GM19395 (cell line): ENCODE data around the gene CHCT1.
A peak's percentile ranks its signal among the peaks of the same experiment; 100 is the strongest.
"Not testable (repeated sequence)": the region's sequence is repeated elsewhere in the genome, so short reads cannot be mapped to it uniquely, and the experiment has no call there.

ENCODE experiments used
- ATAC-seq: cut with Tn5 transposase; IDR thresholded peaks from one replicate; pipeline ENCODE4 v1.9.1; 2021; ENCODE audit warnings: mild to moderate bottlenecking, moderate library complexity; ENCODE audit not compliant: unreplicated experiment

The CHCT1 gene

GRCh38 chr17:60398227-60398959, 23.9 kb upstream of the CHCT1 start:
- ATAC-seq, result peak; percentile 56

DNA sequence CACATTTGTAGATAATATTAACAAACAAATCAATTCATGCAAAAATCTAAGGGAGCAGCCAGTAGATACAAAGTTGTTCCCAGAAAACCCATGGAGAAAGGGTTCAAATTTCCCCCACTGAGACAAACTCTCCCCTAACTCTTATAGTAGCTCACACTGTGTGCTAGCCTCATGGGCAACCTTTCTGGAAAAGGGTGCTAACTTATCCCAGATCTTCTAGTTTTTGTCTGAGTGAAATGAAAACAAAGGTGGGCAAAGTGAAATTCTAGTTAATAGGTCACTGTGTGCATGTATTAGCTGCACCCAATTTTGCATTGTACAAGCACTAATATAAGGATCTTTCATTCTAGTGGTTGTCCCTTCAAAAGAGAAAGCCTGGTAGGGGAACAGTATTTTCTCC, 20.5 kb upstream of the CHCT1 start:
- ATAC-seq, result no peak

DNA sequence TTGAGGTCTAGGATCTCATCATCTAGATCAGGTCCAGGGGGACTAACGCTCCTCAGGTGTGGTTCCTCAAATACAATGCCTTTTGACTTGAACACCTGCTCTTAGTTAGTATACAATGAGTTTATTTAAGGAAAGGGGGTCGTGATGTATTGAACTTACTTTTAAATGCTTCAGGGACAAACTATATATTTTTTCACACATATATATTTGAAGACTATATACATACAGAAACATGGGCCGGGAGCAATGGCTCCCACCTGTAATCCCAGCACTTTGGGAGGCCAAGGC, 18.8 kb upstream of the CHCT1 start:
- no peak for ATAC-seq

DNA sequence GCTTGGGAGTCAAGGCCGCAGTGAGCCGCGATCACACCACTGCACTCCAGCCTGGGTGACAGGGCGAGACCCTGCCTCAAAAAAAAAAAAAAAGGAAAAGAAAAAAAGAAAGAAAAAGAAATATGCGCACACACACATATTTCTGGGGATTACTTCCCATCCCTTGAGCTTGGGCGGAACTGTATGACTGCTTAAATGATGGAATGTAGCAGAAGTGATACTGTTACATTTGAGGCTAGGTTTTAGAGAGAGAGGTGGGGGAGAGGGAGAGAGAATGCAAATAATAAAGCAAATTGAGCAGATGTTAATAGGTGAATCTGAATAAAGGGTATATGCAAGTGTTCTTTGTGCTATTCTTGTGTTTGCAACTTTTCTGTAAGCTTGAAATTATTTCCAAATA, 18.3 kb upstream of the CHCT1 start:
- ATAC-seq, result no peak

DNA sequence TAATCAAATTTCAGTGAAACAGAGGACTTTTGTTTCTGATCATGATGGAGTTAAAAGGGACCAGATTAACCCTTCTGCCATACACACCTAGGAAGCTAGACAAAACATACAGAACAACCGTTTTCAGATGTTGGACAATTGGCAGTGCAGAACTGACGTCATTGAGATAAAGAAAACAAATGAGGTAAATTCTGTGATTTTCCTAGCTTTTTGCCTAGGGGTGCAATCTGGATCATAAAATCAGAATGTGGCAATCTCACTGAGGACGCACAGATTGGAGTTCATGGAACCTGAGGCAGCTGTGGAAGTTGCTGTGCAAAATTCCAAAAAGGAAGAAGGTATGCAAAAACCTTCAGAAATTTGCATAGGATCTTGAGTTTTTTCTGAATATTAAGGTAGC, 15.4 kb upstream of the CHCT1 start:
- no peak for ATAC-seq

DNA sequence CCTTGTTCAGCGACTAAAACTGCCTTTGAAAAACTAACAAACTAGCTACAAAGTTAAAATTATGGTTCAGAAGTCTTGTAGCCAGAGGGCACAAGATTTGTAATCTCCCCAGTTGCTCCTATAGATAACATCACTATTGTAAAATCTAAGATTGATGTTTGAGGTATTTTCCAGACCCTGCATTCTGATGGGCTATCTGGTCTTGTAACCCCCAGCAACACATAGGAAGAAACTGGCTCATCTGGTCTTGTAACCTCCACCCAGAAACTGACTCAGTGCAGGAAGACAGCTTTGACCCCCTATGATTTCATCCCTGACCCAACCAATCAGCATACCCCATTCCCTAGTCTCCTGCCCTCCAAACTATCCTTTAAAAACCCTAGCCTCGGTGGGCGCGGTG, 12.3 kb upstream of the CHCT1 start:
- no peak for ATAC-seq

DNA sequence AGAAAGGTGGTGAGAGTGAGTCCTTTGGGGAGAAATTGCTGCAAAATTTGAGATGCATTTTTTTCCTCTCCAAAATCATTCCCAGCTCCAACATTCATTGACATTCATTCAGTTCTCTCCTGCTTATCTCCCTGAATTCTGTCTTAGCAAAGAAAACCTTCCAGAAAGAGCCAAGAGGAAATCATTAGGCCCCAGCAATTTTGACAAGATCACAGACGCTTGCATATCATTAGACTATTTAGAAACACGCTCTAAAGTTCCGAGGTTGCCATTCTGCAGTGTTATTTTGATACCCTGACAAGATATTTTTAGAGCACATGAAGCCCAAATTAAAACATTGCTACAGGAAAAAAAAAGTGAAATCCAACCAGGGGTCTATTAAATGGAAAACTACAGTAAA, 9.6 kb upstream of the CHCT1 start:
- no peak for ATAC-seq

DNA sequence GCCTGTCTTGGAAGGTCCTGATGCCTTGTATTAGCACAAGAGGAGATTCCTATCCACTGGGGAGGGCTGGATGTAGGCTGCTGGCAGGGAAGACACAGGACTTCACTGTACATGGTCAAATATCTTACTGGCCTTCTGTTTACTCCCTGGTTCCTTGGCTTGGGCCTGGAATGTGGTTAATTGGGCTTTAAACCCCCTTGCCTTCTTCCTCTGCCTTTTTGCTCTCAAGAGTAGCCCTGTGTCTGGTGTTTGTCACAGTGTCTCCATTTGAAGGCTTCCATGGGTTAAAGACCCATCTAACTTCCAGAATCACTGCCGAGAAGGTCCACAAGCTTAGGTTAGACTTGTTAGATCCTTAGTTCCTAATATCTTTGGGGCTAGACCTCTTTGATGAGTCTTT, 7.1 kb upstream of the CHCT1 start:
- ATAC-seq, result no peak

DNA sequence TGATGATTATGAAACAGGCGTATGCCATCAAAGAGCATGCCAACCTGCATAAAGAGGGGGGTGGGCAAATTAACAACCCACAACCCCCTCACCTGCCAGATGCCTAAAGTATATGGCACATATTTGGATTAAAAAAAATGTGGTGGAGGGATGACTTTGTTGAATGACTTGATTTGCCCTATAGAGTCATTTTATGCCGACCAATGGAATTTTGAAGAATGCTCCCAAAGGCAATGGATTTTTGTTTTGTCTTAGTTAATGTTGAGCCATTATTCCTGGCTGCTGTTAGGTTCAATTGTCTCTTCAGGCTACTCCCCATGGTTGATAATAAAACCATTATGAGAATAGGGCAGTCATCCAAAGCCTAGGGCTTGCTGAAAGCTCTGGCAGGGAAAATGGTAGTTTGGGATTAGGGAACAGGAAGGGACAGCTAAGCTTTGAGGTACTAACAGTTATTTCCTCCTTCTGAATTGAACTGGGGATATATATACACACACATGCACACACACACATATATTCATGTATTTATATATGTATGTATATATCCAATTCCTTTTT, 5.8 kb upstream of the CHCT1 start:
- no peak for ATAC-seq

DNA sequence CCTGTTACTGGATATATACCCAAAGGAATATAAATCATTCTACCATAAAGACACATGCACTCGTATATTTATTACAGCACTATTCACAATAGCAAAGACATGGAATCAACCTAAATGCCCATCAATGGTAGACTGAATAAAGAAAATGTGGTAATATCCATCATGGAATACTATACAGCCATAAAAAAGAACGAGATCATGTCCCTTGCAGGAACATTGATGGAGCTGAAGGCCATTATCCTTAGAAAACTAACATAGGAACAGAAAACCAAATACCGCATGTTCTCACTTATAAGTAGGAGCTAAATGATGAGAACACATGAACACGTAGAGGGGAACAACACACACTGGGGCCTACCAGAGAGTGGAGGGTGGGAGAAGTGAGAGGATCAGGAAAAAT, 3.3 kb upstream of the CHCT1 start:
- not testable (repeated sequence) for ATAC-seq

GRCh38 chr17:60419875-60420274, 2.4 kb upstream of the CHCT1 start:
- ATAC-seq, result not testable (repeated sequence)

DNA sequence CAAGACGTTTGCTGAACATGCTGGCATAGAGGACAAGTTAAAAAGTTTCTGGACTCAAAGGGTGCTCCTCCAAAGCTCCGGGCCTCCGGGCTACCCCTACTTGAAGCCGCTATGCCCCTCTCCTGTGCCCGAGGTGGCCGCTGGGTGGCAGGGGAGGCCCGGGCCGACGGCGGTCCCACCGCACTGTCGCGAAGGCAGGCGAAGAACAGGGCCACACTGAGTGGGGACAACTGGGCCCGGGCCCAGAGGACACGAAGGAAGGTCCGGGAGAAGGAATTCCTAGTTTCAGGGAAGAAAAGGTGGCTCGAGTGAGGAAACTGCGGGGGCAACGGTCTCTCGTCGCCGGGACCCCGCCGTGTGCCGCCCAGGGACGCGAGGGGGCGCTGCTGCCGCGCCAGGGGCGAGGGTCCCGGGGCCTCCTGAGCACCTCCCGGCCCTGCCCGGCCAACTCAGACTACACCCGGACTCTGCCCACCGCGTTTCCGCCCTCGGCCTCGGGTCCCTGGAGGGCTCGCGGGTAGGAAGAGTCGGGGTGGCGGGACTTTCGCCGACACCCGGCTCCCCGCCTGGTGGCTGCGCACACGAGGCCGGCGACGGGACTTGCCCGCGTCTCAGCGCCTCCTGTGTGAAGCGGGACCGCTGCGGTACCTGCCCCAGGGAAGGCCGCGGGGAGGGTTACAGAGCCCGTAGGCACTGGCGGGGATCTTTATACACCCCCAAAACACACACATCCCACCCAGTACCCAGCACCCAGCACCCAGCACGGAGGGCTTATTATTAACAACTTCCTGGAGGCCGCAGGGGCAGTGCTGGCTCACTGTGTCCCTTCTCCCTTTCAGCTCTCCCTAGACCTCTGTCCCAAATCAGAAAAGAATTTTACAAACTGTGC, 772 bp upstream of the CHCT1 start:
- peak; percentile 93 for ATAC-seq

GRCh38 chr17:60423865-60424264, 1.6 kb downstream of the CHCT1 start:
- no peak for ATAC-seq

DNA sequence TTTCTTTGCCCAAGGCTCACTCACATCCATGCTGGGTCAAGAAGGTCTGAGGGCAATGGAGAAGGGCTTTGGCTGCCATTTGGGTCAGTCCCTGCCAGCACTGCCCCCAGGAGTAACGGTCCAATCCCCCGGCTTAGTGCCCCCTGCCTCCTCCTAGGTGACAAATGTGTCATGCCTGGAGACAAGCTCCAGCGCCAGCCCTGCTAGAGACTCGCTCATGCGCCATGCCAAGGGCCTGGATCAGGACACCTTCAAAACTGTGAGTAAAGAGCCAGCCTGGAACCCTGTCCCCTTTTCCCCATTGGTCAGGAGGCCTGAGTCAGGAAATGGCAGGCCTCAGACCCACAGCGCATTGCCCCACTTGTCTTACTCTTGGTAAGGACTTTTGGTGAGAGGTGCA, 3.3 kb downstream of the CHCT1 start:
- no peak for ATAC-seq

DNA sequence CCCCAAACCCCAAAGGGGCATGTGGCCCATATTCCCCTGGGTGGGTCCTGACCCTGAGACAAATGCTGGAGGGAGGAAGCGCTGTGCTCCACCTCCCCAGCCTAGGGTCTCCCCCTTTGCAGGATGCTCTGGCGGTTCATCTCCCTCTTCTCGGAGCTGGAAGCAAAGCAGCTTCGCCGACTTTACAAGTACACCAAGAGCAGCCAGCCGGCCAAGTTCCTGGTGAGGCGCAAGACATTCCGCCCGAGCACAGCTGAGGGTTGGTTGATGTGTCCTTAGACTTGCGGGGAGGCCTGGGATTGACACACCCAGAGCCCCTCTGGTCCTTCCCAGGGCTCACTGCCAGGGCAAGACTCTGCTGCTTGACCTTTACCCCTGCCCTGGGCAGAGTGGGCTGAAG, 4.3 kb downstream of the CHCT1 start:
- ATAC-seq, result no peak

DNA sequence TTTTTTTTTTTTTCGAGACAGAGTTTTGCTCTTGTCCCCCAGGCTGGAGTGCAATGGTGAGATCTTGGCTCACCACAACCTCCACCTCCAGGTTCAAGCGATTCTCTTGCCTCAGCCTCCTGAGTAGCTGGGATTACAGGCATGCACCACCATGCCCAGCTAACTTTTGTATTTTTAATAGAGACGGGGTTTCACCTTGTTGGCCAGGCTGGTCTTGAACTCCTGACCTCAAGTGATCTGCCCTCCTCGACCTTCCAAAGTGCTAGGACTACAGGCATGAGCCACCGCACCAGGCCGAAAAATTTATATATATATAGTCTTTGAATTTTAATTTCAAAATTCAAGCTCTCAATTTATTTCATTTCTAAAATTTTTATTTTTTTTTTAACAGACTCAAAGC, 6.2 kb downstream of the CHCT1 start:
- ATAC-seq, result not testable (repeated sequence)

GRCh38 chr17:60430561-60430960, 8.3 kb downstream of the CHCT1 start:
- not testable (repeated sequence) for ATAC-seq

DNA sequence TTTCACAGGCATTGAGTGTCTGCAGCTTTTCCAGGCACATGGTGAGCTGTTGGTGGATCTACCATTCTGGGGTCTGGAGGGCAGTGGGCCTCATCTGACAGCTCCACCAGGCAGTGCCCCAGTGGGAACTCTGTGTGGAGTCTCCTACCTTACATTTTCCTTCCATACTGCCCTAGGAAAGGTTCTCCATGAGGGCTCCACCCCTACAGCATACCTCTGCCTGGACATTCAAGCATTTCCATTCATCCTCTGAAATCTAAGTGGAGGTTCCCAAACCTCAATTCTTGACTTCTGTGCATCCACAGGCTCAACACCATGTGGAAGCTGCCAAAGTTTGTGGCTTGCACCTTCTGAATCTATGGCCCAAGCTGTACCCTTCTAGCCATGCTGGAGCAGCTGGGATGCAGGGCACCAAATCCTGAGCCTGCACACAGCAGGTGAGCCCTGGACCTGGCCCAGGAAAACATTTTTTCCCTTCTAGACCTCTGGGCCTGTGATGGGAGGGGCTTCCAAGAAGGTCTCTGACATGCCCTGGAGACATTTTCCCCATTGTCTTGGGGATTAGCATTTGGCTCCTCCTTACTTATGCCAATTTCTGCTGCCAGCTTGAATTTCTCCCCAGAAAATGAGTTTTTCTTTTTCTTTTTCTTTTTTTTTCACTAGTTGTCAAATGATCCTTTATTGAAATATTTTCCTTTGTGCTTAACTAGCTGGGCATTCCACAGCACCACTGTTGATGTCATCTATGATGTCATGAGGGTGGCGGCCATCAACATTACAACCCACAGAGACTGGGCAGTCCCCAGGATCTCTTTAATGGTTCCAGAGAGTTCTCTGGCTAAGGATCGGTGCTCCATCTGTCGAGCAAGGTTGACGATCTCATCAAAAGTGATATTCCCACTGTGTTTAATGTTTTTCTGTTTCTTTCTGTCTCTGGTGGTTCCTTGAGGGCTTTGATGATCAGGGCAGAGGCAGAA, 11.0 kb downstream of the CHCT1 start:
- not testable (repeated sequence) for ATAC-seq

DNA sequence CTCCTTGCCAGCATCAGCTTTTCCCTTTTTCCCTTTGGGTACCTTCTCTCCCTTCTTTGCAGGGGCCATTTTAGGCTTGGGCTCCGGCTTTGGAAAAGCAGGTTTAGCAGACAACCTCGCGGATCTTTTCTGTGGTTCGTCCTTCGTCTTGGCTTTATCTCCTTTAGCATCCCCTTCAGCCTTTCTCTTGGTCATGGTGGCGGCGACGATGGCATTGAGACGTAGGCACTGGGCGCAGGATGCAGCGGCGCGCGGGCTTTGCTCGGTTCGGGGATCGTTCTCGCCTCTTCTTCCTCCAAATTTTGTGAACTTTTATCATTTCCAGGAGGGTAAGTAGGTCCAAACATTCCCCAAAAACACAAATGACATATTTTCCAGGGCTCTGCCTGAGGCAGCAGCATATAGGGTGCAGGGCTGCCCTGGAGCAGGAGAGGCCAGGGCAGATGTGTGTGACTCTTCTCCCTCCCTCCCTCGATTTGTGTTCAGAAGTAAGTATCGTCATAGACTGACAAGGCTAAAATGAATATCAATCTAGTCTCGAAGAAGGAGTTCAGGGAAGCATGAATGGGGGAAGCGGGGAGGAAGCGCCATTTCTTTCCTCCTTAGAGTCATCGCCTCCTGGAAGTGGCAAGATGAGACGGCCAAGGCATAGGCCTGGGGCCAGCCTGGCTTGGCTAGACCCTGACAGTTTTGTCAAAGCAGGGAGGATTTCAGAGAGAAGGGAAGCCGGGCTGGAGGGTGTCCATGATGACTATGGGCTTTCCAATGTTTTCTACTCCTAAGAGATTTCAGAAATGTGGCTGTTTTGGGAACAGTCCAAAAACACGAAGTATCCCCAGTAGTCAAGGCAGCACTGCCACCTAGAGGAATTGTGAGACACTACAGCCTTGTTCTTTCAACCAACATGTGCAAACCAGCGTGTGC, 13.2 kb downstream of the CHCT1 start:
- ATAC-seq, result no peak

DNA sequence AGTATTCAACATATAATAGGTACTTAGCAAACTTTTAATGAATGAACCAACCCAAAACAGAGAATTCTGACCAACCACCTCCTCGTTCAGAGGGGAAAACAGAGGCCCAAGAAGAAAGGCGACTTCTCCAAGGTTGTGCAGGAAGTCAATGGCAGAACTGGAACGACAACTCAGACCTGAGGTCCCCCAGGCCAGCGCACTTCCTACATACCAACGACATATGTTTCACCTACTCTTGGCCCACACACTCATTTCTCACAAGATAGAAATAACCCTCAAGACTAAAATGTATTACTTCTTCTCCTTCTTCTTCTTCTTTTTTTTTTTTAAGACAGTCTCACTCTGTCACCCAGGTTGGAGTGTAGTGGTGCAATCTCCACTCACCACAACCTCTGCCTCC, 14.4 kb downstream of the CHCT1 start:
- ATAC-seq, result no peak
